Right lobe of liver (tissue), 4 donors: ENCODE measurements around the gene CTSF.

ENCODE experiments used
- POLR2A ChIP-seq: fragments of 450-650 bp; IDR thresholded peaks from one replicate; pipeline ENCODE4 v1.6.1; 2017; ENCODE audit warnings: antibody characterized with exemption, mild to moderate bottlenecking
- TF ChIP-seq, protein P1 (sequence below), 4 donors: fragments of 200-600 bp in 3 of 4; fragments of 450-650 bp in 1 of 4; IDR thresholded peaks; one replicate each; pipeline versions ENCODE4 v1.5.1 to v1.8.0; 2016 to 2022; ENCODE audit warnings: antibody characterized with exemption in 4 of 4, mild to moderate bottlenecking in 2 of 4
- donor health status: DM: no; HTN: no; CAD: no.
- donor health status: DM: no; HTN: no; CAD: no.
- donor health status: DM: no; HTN: yes; CAD: no.

GRCh38 chr11:66617155-66617834 is 48.9 kb upstream of the CTSF start:
- TF ChIP-seq, protein P1, sequence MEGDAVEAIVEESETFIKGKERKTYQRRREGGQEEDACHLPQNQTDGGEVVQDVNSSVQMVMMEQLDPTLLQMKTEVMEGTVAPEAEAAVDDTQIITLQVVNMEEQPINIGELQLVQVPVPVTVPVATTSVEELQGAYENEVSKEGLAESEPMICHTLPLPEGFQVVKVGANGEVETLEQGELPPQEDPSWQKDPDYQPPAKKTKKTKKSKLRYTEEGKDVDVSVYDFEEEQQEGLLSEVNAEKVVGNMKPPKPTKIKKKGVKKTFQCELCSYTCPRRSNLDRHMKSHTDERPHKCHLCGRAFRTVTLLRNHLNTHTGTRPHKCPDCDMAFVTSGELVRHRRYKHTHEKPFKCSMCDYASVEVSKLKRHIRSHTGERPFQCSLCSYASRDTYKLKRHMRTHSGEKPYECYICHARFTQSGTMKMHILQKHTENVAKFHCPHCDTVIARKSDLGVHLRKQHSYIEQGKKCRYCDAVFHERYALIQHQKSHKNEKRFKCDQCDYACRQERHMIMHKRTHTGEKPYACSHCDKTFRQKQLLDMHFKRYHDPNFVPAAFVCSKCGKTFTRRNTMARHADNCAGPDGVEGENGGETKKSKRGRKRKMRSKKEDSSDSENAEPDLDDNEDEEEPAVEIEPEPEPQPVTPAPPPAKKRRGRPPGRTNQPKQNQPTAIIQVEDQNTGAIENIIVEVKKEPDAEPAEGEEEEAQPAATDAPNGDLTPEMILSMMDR (IDR thresholded peaks at IDR 0.05) = no peak
- no peak for TF ChIP-seq POLR2A
